ENCODE measurements around the gene AREG. TPM values are rescaled to one million over a fixed set of nuclear protein-coding genes. Genes with fewer than 3 reads are reported as not detected.

Gene AREG
- total and polyA plus RNA-seq, 9 donors: 0.48 to 146 (median 6.7) TPM

GRCh38 chr4:74475091-74475800 is 30.3 kb downstream of the AREG start:
- 51 to 56% (median 53%) methylated on average over 2 of the region's 2 CpGs for WGBS, 3 donors
- H3K4me1 ChIP-seq (ENCODE audit: insufficient read depth): no peaks in the 10 kb centered on the region
- no peaks in the 10 kb centered on the region for H3K9me3 ChIP-seq
- H3K27ac ChIP-seq: no peak overlapping the region
- intact Hi-C loops (cut with DNase I): no loop called here
- H3K4me3 ChIP-seq: no peak overlapping the region
- DNase-seq: no peak
- H3K36me3 ChIP-seq: no peaks in the 10 kb centered on the region
- TF ChIP-seq POLR2A (IDR thresholded peaks at IDR 0.05): no peak
- TF ChIP-seq CTCF (IDR thresholded peaks at IDR 0.05): no peak
- H3K27me3 ChIP-seq: no peaks in the 10 kb centered on the region

- 49 to 54% (median 51%) methylated on average over 3 of the region's 3 CpGs for WGBS, 3 donors
- Histone ChIP-seq H3K36me3 (no peaks in the 10 kb centered on the region), H3K27me3 (no peaks in the 10 kb centered on the region), H3K27ac (no peak overlapping the region), H3K9me3 (no peaks in the 10 kb centered on the region), H3K4me1 (ENCODE audit: insufficient read depth) (no peaks in the 10 kb centered on the region), H3K4me3 (no peak overlapping the region)
- intact Hi-C loops (cut with DNase I): no loop called here
- TF ChIP-seq POLR2A (IDR thresholded peaks at IDR 0.05): no peak
- TF ChIP-seq EP300 (IDR thresholded peaks at IDR 0.05): no peak
- TF ChIP-seq CTCF (IDR thresholded peaks at IDR 0.05): no peak
- DNase-seq: no peak
Measured at GRCh38 chr4:74475946-74476345, 31.0 kb downstream of the AREG start.

- H3K27ac ChIP-seq: no peak overlapping the region
- no peak for TF ChIP-seq EP300 (IDR thresholded peaks at IDR 0.05)
- no peak for TF ChIP-seq POLR2A (IDR thresholded peaks at IDR 0.05)
- TF ChIP-seq CTCF (IDR thresholded peaks at IDR 0.05): no peak
- no peak overlapping the region for H3K4me3 ChIP-seq
- intact Hi-C loops (cut with DNase I): no loop called here
- H3K9me3 ChIP-seq: no peaks in the 10 kb centered on the region
- 72 to 83% (median 78%) methylated on average over 1 of the region's 1 CpG for WGBS, 3 donors
- no peaks in the 10 kb centered on the region for H3K36me3 ChIP-seq
- no peaks in the 10 kb centered on the region for H3K4me1 ChIP-seq (ENCODE audit: insufficient read depth)
- H3K27me3 ChIP-seq: no peaks in the 10 kb centered on the region
- no peak for DNase-seq
Measured at GRCh38 chr4:74479009-74479408, 34.1 kb downstream of the AREG start.

GRCh38 chr4:74480267-74480666 is 35.3 kb downstream of the AREG start:
- Histone ChIP-seq H3K9me3 (no peaks in the 10 kb centered on the region), H3K27ac (no peak overlapping the region), H3K36me3 (no peaks in the 10 kb centered on the region), H3K27me3 (no peaks in the 10 kb centered on the region), H3K4me1 (ENCODE audit: insufficient read depth) (no peaks in the 10 kb centered on the region), H3K4me3 (no peak overlapping the region)
- no peak for TF ChIP-seq EP300 (IDR thresholded peaks at IDR 0.05)
- no peak for TF ChIP-seq POLR2A (IDR thresholded peaks at IDR 0.05)
- TF ChIP-seq CTCF (IDR thresholded peaks at IDR 0.05): no peak
- WGBS, 3 donors: 76 to 89% (median 82%) methylated on average over 2 of the region's 2 CpGs
- DNase-seq: no peak
- intact Hi-C loops (cut with DNase I): no loop called here
